K562 (cell line): ENCODE data around the gene EMC9. TPM values are rescaled to one million over a fixed set of nuclear protein-coding genes. Genes with fewer than 3 reads are reported as not detected.

Source experiments
- ATAC-seq: fragments of 200-7000 bp; cut with Tn5 transposase; 3 replicates; pipeline ENCODE4 v1.9.1; 2020; ENCODE audit warnings: moderate library complexity
- BruUV-seq: library from RNA; stranded (reverse); fragments of 400-500 nt; replicated peaks from 2 replicates; lab custom pipeline; 2021; lab: Mats Ljungman, UMichigan
- CTCF ChIA-PET: fragments of 300-600 bp; formaldehyde crosslinking; extraction: SDS; loops from one replicate; lab custom pipeline; 2021; ENCODE audit warnings: low intra/inter-chr PET ratio; lab: Yijun Ruan, JAX
- POLR2A ChIA-PET: fragments of 300-600, 350-650 bp; sonication (Branson Sonifier 250); formaldehyde crosslinking; extraction: SDS; loops from one replicate; lab custom pipeline; 2021; ENCODE audit warnings: antibody characterized with exemption, inconsistent platforms; lab: Yijun Ruan, JAX
- DNase-seq, 4 experiments: peaks; one replicate each; pipeline versions ENCODE4 v3.0.0 to v3.0.0-alpha.2; 2011 to 2018; ENCODE audit warnings: low spot score in 3 of 4, mixed read lengths in 3 of 4; ENCODE audit errors: extremely low read depth in 1 of 4
- FAIRE-seq: peaks from 2 replicates; lab custom pipeline; 2011; peaks lifted over from hg19 to GRCh38; lab: Jason Lieb, UNC
- H2AFZ ChIP-seq: 2 replicates; pipeline ENCODE4 v1.6.0; 2011; ENCODE audit warnings: low read depth, low read length, control low read depth, inconsistent platforms
- H3K27ac ChIP-seq: fragments of 200-600 bp; 3 replicates; pipeline ENCODE4 v1.8.0; 2011; ENCODE audit warnings: low read depth, mild to moderate bottlenecking, control low read depth, inconsistent platforms, low read length, moderate library complexity, mixed read lengths; ENCODE audit errors: extremely low read depth
- H3K27me3 ChIP-seq, 2 experiments: fragments of 300-600 bp in 1 of 2; 2 replicates in 1 of 2; 3 replicates in 1 of 2; pipeline versions ENCODE4 v1.6.0 to v1.8.0; 2011; ENCODE audit warnings: inconsistent platforms in 2 of 2, low read length in 2 of 2, mild to moderate bottlenecking in 1 of 2, mixed read lengths in 1 of 2, moderate library complexity in 1 of 2; ENCODE audit not compliant: control insufficient read depth in 2 of 2, insufficient read depth in 2 of 2
- H3K36me3 ChIP-seq: fragments of 300-600 bp; 3 replicates; pipeline ENCODE4 v1.8.0; 2011; ENCODE audit warnings: mild to moderate bottlenecking, low read length, inconsistent platforms; ENCODE audit not compliant: control insufficient read depth, insufficient read depth
- H3K4me1 ChIP-seq, 2 experiments: fragments of 200-600 bp in 1 of 2; replicated peaks in 1 of 2; 2 replicates in 1 of 2; 3 replicates in 1 of 2; pipeline versions ENCODE4 v1.5.1 to v1.8.0; 2011; ENCODE audit warnings: inconsistent platforms in 2 of 2, low read length in 2 of 2, mild to moderate bottlenecking in 1 of 2, mixed read lengths in 1 of 2, moderate library complexity in 1 of 2; ENCODE audit not compliant: control insufficient read depth in 2 of 2, insufficient read depth in 2 of 2
- H3K4me2 ChIP-seq: 2 replicates; pipeline ENCODE4 v1.6.1; 2011; ENCODE audit warnings: low read length, control low read depth, inconsistent platforms, mixed read lengths; ENCODE audit not compliant: insufficient read depth
- H3K4me3 ChIP-seq: fragments of 200-600 bp; sonication (generic), shearing (Covaris generic); 2 replicates; pipeline ENCODE4 v1.5.1; 2016; ENCODE audit warnings: control low read depth, inconsistent platforms
- H3K79me2 ChIP-seq: fragments of 200-600 bp; 3 replicates; pipeline ENCODE4 v1.8.0; 2011; ENCODE audit warnings: low read length, inconsistent platforms; ENCODE audit not compliant: control insufficient read depth, insufficient read depth
- H3K9ac ChIP-seq, 2 experiments: 2 replicates each; pipeline versions ENCODE4 v1.6.0 to v1.6.1; 2011; ENCODE audit warnings: low read depth in 2 of 2, low read length in 2 of 2, control low read depth in 1 of 2, inconsistent platforms in 1 of 2, mild to moderate bottlenecking in 1 of 2, mixed read lengths in 1 of 2; ENCODE audit not compliant: insufficient read depth in 1 of 2
- H3K9me1 ChIP-seq: one replicate; pipeline ENCODE4 v1.6.0; 2011; ENCODE audit warnings: inconsistent platforms, mild to moderate bottlenecking, low read length, moderate library complexity; ENCODE audit not compliant: control insufficient read depth, insufficient read depth
- H3K9me3 ChIP-seq: replicated peaks from 2 replicates; pipeline ENCODE4 v1.5.1; 2011; ENCODE audit warnings: low read depth, low read length, inconsistent platforms; ENCODE audit not compliant: control insufficient read depth, insufficient read depth
- H4K20me1 ChIP-seq: replicated peaks from 2 replicates; pipeline ENCODE4 v1.6.1; 2011; ENCODE audit warnings: low read length, inconsistent platforms, mixed read lengths; ENCODE audit not compliant: control insufficient read depth, insufficient read depth
- ARNT ChIP-seq, 2 experiments: fragments of 450-650 bp; IDR thresholded peaks; 2 replicates each; pipeline ENCODE4 v1.6.1; 2016; ENCODE audit warnings: mild to moderate bottlenecking in 1 of 2
- DMBX1 ChIP-seq: fragments of 250-450 bp; sonication (Bioruptor Pico); IDR thresholded peaks from 2 replicates; pipeline ENCODE4 v1.8.0; 2022; ENCODE audit warnings: inconsistent platforms, mild to moderate bottlenecking, moderate library complexity, borderline replicate concordance
- WGBS: fragments of 100-300 bp; shearing (Covaris generic); methylation state at CpG from one replicate; pipeline ENCODE4 v1.1.6; 2016; ENCODE audit warnings: low coverage, mixed read lengths; ENCODE audit not compliant: insufficient coverage; ENCODE audit errors: missing lambda C conversion rate; 5-methylcytosine and 5-hydroxymethylcytosine counted together
- in situ Hi-C: fragments of 300-500 bp; cut with MboI; formaldehyde crosslinking; loops from 4 replicates; pipeline ENCODE4 v1.15.0; 2018; ENCODE audit warnings: inconsistent platforms, mixed read lengths
- intact Hi-C: fragments of 100-400 bp; cut with micrococcal nuclease; formaldehyde crosslinking; loops from 2 replicates; pipeline ENCODE4 v1.14.2; 2022
- polyA plus RNA-seq, 8 experiments: library from polyadenylated mRNA; depleted of rRNA in 4 of 8; stranded (reverse) in 5 of 8; unstranded in 3 of 8; fragments of >200 nt; fragmentation: Nextera tagmentation in 2 of 8; fragmentation: Illumina TruSeq in 1 of 8; extraction: Ambion mirVana in 2 of 8; extraction: Trizol in 1 of 8; gene quantifications; 2 replicates each; pipeline versions ENCODE4 v1.2.1 to v1.2.3, GENCODE V29; 2011 to 2014; ENCODE audit warnings: inconsistent platforms in 1 of 8, missing spikeins in 1 of 8
- total RNA-seq, 7 experiments: library from RNA; depleted of rRNA in 6 of 7; stranded (reverse); fragments of >200 nt in 6 of 7; fragmentation: Illumina TruSeq in 2 of 7; extraction: Trizol in 2 of 7; gene quantifications; 2 replicates each; pipeline versions ENCODE4 v1.2.1 to v1.2.3, GENCODE V29; 2011 to 2021; ENCODE audit warnings: low replicate concordance in 1 of 7
- TF ChIP-seq, protein P1 (sequence below): fragments of 450-650 bp; formaldehyde crosslinking; IDR thresholded peaks from 2 replicates; pipeline ENCODE4 v1.4.0; 2022; ENCODE audit warnings: mild to moderate bottlenecking, moderate library complexity

The EMC9 gene
- total and polyA plus RNA-seq, 9 of the 15 experiments (the other 6 are each of a cell fraction or from before 2014, with no cell fraction given), result 3.1 to 13.2 (median 7.8) TPM

GRCh38 chr14:24167469-24168114 lies 26.2 kb upstream of the EMC9 start (continued):
- TF ChIP-seq, protein P1, sequence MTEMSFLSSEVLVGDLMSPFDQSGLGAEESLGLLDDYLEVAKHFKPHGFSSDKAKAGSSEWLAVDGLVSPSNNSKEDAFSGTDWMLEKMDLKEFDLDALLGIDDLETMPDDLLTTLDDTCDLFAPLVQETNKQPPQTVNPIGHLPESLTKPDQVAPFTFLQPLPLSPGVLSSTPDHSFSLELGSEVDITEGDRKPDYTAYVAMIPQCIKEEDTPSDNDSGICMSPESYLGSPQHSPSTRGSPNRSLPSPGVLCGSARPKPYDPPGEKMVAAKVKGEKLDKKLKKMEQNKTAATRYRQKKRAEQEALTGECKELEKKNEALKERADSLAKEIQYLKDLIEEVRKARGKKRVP, result 0 out of 2 replicates have a peak, but pooled peaks have one; percentile 67
- TF ChIP-seq DMBX1 (CRISPR knock-in tag), result peak; percentile 60; the same call in 1 of the 2 replicates

- 78% methylated on average over 5 of the region's 5 CpGs for WGBS
- Histone ChIP-seq H3K79me2 (peaks cover 10% of the 10 kb centered on the region; the same call in 2 of the 3 replicates), H3K4me3 (no peak overlapping the region), H3K36me3 (peaks cover 40% of the 10 kb centered on the region; the same call in 2 of the 3 replicates)
- no peak for DNase-seq
- POLR2A ChIA-PET, result no interaction called here
- no peak for TF ChIP-seq ARNT (IDR thresholded peaks at IDR 0.05)
- TF ChIP-seq, all 486 proteins: peak for 0
- in situ Hi-C loops, result no loop called here
- Histone ChIP-seq H3K27me3 (no peaks in the 10 kb centered on the region), H4K20me1 (no peaks in the 10 kb centered on the region), H3K4me1 (peaks cover 5 to 13% of the 10 kb centered on the region in 2 experiments; a peak in 4 of 5 replicates), H3K9me1 (no peaks in the 10 kb centered on the region), H3K4me2 (no peak overlapping the region), H3K9me3 (no peaks in the 10 kb centered on the region), H2AFZ (no peak overlapping the region), H3K27ac (no peak overlapping the region), H3K9ac (no peak overlapping the region; a peak in 1 of 4 replicates)
- CTCF ChIA-PET, result no interaction called here
- no peak for FAIRE-seq
- ATAC-seq, result no peak
- intact Hi-C loops, result no loop called here
- BruUV-seq, result no TSS peak
These were observed 24.4 kb upstream of the EMC9 start for GRCh38 chr14:24165785-24166184.
